Effector memory CD4-positive, alpha-beta T cell (primary cell): ENCODE measurements around the gene TRIB2.
A peak's percentile ranks its signal among the peaks of the same experiment; 100 is the strongest.

ENCODE experiments used
- DNase-seq, 3 donors: peaks; one replicate each; pipeline ENCODE4 v3.0.0-alpha.2; 2020
- H3K27ac ChIP-seq: 2 replicates; pipeline ENCODE4 v1.7.0; 2013; ENCODE audit warnings: mild to moderate bottlenecking, low read length, moderate library complexity; ENCODE audit not compliant: insufficient read depth, poor library complexity, severe bottlenecking
- H3K27me3 ChIP-seq: replicated peaks from 2 replicates; pipeline ENCODE4 v1.7.0; 2013; ENCODE audit warnings: mild to moderate bottlenecking, low read length; ENCODE audit not compliant: insufficient read depth, control insufficient read depth, poor library complexity, severe bottlenecking
- H3K36me3 ChIP-seq: 2 replicates; pipeline ENCODE4 v1.7.0; 2013; ENCODE audit warnings: mild to moderate bottlenecking, low read length, moderate library complexity; ENCODE audit not compliant: control insufficient read depth, insufficient read depth
- H3K4me1 ChIP-seq: 2 replicates; pipeline ENCODE4 v1.7.0; 2013; ENCODE audit warnings: low read length, mild to moderate bottlenecking; ENCODE audit not compliant: control insufficient read depth, insufficient read depth, poor library complexity, severe bottlenecking
- H3K4me3 ChIP-seq: 2 replicates; pipeline ENCODE4 v1.7.0; 2013; ENCODE audit warnings: low read length, low read depth, mild to moderate bottlenecking; ENCODE audit not compliant: insufficient read depth, poor library complexity, severe bottlenecking
- H3K9me3 ChIP-seq: 2 replicates; pipeline ENCODE4 v1.7.0; 2013; ENCODE audit warnings: mild to moderate bottlenecking, low read length, moderate library complexity; ENCODE audit not compliant: control insufficient read depth

TRIB2 gene

DNA sequence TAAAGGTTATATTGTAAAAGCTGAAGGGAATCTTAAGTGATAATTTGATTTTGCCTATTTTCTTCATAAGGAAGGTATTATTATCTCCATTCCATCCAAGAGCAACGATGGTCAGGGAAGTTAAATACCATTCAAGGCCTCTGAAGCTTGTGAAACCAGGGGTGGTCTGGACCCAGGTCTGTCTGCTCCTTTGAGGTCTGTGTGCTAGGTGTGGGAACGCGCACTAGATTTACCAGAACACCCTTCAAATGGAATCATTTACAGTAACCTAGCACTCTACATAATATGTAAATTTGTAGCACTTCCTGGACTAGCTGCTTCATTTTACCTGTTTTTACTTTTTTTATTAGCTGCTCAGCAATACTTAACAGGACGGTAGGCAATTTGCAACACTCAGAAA, 6.4 kb upstream of the TRIB2 start:
- no peak for DNase-seq
- Histone ChIP-seq H3K9me3 (no peaks in the 10 kb centered on the region), H3K27me3 (no peaks in the 10 kb centered on the region), H3K36me3 (no peaks in the 10 kb centered on the region), H3K4me3 (no peak overlapping the region), H3K27ac (peak overlapping the region; percentile 19), H3K4me1 (peaks cover 38% of the 10 kb centered on the region)

DNA sequence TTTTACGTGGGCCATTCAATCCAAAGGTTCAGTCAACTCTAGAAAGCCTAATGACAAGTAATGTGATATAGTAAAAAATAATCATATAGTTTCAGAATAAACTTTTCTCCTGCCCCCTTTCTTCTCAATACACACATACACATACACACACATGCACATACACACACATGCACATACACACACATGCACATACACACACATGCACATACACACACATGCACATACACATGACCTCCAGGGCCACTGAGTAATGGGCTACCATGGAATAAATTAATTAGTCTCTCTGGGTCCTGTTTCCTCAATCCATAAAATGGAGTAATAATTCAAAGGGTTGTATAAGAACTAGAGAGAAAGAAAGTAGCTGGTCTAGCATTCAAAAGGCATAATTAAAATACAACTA, 5.4 kb upstream of the TRIB2 start:
- DNase-seq = no peak
- Histone ChIP-seq H3K36me3 (no peaks in the 10 kb centered on the region), H3K27ac (no peak overlapping the region), H3K27me3 (no peaks in the 10 kb centered on the region), H3K9me3 (no peaks in the 10 kb centered on the region), H3K4me1 (peaks cover 44% of the 10 kb centered on the region), H3K4me3 (no peak overlapping the region)

DNA sequence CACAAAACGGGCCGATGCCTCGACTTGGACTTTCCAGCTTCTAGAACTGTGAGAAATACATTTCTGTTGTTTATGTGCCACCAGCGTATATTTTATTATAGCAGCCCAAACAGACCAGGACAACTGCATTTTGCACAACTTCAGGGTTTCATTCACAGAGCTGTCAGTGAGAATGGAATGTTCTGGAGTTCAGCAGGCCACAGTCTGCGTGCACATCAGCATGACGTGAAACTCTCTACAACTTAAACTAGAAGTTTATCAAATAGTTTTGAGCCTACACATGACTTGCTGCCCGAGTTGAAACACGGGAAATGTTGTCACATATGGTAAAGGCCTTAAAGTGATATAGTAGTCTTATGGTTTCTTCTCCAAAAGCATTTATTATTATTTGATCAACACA, 3.9 kb upstream of the TRIB2 start:
- H3K27me3 ChIP-seq = no peaks in the 10 kb centered on the region
- DNase-seq = no peak
- H3K4me3 ChIP-seq = no peak overlapping the region
- H3K9me3 ChIP-seq = no peaks in the 10 kb centered on the region
- no peak overlapping the region for H3K27ac ChIP-seq
- H3K4me1 ChIP-seq = peaks cover 44% of the 10 kb centered on the region
- no peaks in the 10 kb centered on the region for H3K36me3 ChIP-seq

DNA sequence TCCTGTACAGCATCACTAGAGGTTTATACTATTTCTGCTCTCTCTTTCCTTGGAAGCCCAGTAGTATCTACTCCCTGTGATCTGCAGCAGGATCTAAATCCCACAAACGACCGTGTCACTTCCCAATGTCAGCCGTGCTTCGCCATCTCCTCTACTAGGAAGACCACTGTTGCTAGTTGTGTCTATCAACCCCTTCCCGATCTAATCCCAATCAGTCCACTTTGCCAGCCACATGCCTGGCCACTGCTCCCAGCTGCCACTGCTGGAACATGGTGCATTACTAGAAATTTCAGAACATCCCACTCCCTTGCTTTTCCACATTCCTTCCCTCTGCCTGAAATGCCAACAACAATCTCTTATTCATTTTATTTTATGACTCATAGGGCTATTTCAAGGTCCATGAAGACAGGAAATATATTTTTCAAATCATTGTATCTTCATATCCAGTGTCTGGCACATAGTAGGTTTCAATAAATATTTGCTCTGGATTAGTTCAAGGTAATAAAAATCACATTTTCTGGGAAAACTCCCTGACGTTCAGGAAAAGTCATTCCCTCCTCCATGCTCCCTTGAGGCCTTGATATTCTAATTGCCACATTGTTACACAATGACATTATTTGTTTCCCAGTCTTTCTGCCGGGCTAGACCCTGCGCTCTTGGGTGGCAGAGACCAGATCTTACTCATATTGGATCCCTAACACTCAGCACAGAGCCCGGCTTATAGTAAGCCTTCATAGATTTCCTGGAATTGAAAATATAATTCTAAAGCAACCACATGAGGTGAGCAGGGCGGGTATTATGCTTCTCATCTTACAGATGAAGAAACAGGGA, 2.1 kb upstream of the TRIB2 start:
- H3K27me3 ChIP-seq = no peaks in the 10 kb centered on the region
- no peaks in the 10 kb centered on the region for H3K9me3 ChIP-seq
- no peaks in the 10 kb centered on the region for H3K36me3 ChIP-seq
- H3K4me1 ChIP-seq = peaks cover 30% of the 10 kb centered on the region
- DNase-seq = no peak
- no peak overlapping the region for H3K4me3 ChIP-seq
- H3K27ac ChIP-seq = no peak overlapping the region

DNA sequence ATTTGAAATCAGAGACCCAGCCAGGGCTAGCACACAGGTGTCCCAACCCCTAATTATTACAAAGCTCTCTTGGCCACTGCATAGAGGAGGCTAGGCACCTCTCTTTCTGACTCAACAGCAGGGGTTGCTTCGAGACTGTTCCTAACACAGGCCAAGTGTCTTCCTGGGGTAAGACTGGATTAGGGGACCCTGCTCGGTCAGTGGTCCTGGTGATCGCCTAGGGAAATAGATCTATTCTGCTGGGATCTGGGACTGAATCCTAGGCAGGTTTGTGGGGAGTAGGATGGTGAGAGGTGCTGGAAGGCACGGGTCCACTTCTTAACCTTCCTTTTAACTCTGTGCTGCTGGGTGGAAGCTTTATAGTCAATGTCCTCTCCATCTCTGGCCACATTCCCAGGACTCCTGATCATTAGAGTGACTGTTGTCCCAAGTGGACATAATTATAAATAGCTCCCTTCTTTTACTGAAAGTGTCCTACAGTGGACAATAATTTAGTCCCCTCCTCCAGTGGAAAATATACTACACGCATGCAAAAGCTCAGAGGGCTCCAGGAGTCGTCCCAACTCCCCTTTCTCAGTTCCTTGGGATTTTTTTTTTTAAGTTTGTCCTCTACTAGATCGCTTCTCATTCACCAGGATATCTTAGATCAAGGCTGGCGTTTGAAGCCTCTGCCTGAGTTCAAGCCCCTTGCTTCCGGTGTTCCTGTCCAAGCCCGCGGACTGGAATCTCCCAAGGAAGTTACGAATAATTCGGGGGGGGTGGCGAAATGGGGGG, 1.3 kb upstream of the TRIB2 start:
- no peaks in the 10 kb centered on the region for H3K9me3 ChIP-seq
- peaks cover 22% of the 10 kb centered on the region for H3K4me1 ChIP-seq
- H3K27ac ChIP-seq = peak overlapping the region; percentile 80
- peak overlapping the region; percentile 82 for H3K4me3 ChIP-seq
- H3K27me3 ChIP-seq = no peaks in the 10 kb centered on the region
- DNase-seq = no peak
- no peaks in the 10 kb centered on the region for H3K36me3 ChIP-seq

DNA sequence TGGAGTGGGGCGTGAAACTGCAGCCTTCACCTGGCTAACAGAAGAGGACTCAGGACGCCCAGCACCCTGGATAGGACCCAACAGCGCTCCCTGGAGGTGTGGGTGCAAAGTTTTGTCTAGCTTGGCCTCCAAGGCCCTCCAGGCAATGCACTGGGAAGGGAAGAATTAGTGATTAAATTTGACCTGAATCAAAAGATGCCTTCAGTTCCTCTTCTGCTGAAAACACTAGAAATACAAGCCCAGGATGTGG, 779 bp upstream of the TRIB2 start:
- peak; percentile 60 to 76 (median 69) for DNase-seq
- Histone ChIP-seq H3K36me3 (no peaks in the 10 kb centered on the region), H3K27me3 (no peaks in the 10 kb centered on the region), H3K4me3 (peak overlapping the region; percentile 82), H3K27ac (peak overlapping the region; percentile 80), H3K4me1 (peaks cover 21% of the 10 kb centered on the region), H3K9me3 (no peaks in the 10 kb centered on the region)

DNA sequence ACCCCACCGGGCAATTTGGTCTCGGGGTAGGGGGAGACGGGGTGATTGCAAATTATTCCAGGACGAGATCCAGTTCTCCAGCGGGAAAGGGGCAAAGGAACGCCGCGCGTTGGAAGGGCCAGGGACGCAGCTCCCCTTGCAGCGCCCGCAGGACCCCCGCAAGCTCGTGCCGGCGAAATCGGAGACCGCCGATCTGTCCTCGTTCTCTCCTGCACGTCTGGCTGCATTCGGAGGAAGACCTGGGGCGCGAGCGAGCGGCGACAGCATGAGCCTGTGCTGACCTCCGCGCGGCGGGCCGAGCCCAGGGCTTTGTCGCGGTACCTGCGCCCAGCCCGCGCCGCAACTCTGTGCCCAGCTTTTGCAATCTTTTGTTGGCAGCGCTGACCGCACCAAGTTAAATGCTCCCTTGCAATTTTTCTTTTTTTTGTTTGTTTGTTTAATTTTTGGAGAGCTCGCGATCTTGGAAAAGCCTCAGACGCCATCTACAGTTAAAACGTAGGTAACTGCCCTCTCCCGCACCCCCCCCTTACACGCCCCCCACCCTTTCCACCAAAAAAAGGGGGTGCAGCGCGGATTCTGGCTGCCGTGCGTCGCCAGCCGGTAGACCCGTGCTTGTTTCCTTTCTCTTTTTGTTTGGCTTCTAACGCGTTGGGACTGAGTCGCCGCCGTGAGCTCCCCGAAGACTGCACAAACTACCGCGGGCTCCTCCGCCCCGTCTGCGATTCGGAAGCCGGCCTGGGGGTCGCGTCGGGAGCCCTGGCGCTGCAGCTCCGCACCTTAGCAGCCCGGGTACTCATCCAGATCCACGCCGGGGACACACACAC, 667 bp downstream of the TRIB2 start:
- Histone ChIP-seq H3K27me3 (no peaks in the 10 kb centered on the region), H3K27ac (peak overlapping the region; percentile 78), H3K4me1 (peaks cover 20% of the 10 kb centered on the region), H3K4me3 (peak overlapping the region; percentile 94), H3K36me3 (no peaks in the 10 kb centered on the region), H3K9me3 (no peaks in the 10 kb centered on the region)
- DNase-seq = peak; percentile 43 to 61 (median 59)

DNA sequence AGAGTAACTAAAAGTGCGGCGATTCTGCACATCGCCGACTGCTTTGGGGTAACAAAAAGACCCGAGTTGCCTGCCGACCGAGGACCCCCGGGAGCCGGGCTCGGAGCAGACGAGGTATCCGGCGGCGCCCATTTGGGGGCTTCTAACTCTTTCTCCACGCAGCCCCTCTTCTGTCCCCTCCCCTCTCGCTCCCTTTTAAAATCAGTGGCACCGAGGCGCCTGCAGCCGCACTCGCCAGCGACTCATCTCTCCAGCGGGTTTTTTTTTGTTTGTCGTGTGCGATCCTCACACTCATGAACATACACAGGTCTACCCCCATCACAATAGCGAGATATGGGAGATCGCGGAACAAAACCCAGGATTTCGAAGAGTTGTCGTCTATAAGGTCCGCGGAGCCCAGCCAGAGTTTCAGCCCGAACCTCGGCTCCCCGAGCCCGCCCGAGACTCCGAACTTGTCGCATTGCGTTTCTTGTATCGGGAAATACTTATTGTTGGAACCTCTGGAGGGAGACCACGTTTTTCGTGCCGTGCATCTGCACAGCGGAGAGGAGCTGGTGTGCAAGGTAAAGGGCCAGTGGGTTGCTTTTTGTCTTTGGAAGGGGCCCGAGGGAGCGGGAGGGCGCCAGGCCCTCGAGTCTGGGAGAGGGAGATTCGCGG, 1.4 kb downstream of the TRIB2 start:
- peak in 2 of 3 donors; percentile 5 to 28 for DNase-seq
- Histone ChIP-seq H3K27ac (peak overlapping the region; percentile 78), H3K9me3 (no peaks in the 10 kb centered on the region)

DNA sequence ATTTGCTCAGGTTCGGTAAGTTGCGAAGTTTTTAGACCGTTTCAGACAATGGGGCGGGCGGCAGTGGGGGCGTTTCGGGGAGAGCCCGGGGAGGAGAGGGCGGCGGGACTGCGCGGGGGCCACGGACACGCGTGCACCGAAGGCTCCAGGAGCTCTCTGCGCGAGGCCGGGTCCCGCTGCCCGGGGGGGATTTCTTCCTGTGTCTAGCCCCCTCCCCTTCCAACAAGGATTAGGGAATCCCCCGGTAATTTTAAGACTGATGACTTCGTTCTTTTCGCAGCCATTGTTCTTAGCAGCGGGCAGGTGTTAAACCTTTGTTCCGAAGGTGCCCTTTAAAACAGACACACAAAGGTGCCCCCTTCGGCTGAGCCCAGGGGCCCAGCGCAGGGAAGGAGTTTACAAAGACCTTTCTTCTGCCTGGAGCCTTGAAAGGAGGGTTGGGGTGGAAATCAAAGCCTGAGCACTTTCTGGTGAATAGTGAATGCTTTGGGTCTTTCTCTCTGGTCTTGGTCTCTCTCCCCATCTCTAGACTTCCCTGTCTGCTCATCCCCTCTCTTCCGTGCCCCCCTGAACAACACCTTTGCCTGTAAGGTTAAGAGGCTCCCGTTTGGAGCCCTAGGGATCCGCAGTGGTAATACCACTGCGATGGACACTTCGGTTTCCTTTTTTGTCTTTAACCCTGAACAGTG, 2.1 kb downstream of the TRIB2 start:
- DNase-seq = peak in 2 of 3 donors; percentile 19 to 21
- H3K4me3 ChIP-seq = peak overlapping the region; percentile 94

More for the DNA sequence above, 1.4 kb downstream of the TRIB2 start:
- H3K4me1 ChIP-seq = peaks cover 27% of the 10 kb centered on the region
- peak overlapping the region; percentile 94 for H3K4me3 ChIP-seq
- H3K36me3 ChIP-seq = peaks cover 2% of the 10 kb centered on the region
- H3K27me3 ChIP-seq = no peaks in the 10 kb centered on the region

More for the DNA sequence above, 2.1 kb downstream of the TRIB2 start:
- Histone ChIP-seq H3K36me3 (peaks cover 9% of the 10 kb centered on the region), H3K9me3 (no peaks in the 10 kb centered on the region), H3K4me1 (peaks cover 30% of the 10 kb centered on the region), H3K27ac (peak overlapping the region; percentile 78), H3K27me3 (no peaks in the 10 kb centered on the region)
